ENCODE results near the gene LCOR.

GRCh38 chr10:96832721-96833219, 672 bp downstream of the LCOR start:
- no peak for TF ChIP-seq EZH2 (IDR thresholded peaks at IDR 0.05; ENCODE audit: low read length, missing control alignments)
- TF ChIP-seq, protein P1, sequence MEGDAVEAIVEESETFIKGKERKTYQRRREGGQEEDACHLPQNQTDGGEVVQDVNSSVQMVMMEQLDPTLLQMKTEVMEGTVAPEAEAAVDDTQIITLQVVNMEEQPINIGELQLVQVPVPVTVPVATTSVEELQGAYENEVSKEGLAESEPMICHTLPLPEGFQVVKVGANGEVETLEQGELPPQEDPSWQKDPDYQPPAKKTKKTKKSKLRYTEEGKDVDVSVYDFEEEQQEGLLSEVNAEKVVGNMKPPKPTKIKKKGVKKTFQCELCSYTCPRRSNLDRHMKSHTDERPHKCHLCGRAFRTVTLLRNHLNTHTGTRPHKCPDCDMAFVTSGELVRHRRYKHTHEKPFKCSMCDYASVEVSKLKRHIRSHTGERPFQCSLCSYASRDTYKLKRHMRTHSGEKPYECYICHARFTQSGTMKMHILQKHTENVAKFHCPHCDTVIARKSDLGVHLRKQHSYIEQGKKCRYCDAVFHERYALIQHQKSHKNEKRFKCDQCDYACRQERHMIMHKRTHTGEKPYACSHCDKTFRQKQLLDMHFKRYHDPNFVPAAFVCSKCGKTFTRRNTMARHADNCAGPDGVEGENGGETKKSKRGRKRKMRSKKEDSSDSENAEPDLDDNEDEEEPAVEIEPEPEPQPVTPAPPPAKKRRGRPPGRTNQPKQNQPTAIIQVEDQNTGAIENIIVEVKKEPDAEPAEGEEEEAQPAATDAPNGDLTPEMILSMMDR (conservative IDR thresholded peaks at IDR 0.05 in 1 of 2, IDR thresholded peaks at IDR 0.05 in 1 of 2; ENCODE audit: low read depth in 1 of 2, low read length in 2 of 2), result no peak

Data from fibroblast of lung (primary cell).